DMS114 treated with DMSO at 0.1 percent for 48 hours (cell line): ENCODE data around the gene NF2.

Experiments
- DNase-seq: peaks from one replicate; lab custom pipeline; 2025; ENCODE audit not compliant: unreplicated experiment; lab: John Stamatoyannopoulos, UW

The NF2 gene

GRCh38 chr22:29701155-29701999 lies 97.9 kb downstream of the NF2 start:
- no peak for DNase-seq

GRCh38 chr22:29702000-29702930 lies 98.8 kb downstream of the NF2 start:
- no peak for DNase-seq

DNA sequence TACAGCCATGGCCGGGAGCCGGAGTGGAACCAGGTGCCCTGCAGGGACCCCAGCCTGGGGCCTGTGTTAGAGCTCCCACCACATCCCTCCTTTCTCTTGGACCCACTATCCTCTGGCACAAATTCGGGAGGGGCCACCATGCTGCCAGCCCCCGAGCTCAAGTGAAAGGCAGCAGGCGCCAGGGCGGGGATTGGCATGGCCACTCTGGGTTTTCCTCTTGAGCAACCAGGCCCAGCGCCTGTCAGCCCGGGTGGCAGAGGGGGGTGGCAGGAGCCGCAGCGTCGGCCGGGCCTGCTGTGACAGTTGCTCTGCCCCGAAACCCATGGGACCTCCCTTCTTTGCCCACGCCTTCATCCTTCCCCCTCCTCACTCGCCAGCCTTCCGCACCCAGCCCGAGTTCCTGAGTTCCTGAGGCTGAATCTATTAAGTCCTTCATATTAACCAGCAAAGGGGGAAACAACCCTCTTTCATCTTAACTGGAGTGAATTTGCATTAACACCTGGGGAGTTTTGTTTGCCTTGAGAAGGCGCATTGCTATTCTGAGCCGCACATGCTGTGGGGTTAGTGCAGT lies 99.6 kb downstream of the NF2 start:
- DNase-seq, result no peak

DNA sequence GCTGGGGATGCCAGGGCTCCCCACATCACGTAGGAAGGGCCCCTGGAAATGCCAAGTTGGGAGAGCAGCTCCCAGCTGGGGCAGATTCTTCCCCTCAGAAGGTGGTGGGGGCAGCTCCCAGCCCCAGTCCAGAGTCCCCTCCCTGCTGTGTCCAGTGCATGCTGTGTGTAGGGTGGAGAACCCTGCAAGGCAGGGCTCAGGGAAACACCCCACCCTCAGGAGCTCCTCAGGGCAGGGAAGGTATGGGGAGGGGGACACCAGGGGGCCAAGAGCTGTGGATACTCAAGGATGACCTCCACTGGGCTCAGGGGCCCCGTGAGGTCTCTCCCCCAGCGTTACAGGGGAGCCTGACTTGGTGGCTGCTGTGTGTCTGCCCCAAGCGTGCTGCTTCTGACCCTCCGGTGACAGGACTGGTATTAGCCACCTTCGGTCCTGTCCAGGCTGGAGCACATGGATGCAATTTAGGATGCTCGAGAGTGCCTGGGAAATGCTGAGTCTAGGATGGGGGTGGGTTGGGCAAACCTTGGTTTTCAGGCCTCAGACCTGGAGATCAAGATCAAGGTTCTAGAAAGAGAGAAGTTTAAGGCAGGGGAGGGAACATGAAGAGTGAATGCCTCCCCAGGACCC lies 100.2 kb downstream of the NF2 start:
- no peak for DNase-seq

GRCh38 chr22:29704528-29705285 lies 101.3 kb downstream of the NF2 start:
- DNase-seq, result no peak

DNA sequence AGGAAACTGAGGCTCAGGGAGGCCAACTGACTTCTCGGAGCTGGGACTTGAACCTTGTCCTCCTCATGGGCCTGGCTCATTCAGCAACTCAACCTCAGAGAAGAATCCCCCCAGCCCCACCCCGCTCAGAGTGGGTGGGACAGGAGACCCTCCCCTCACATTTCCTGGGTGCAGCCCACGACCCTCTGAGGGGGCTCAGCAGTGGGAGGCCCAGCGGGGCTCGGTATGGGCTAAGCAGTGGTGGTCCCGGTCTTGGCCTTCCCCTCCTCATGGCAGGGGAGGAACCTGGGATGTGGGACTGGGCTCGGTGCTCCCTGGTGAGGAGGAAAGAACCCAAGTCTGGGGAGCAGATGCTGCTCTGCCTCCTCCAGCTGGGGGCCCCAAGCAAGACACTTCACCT lies 102.2 kb downstream of the NF2 start:
- no peak for DNase-seq

GRCh38 chr22:29706486-29706885 lies 103.1 kb downstream of the NF2 start:
- DNase-seq, result no peak

- DNase-seq, result no peak
These were observed 103.6 kb downstream of the NF2 start for GRCh38 chr22:29707010-29707409.

GRCh38 chr22:29707471-29707870 lies 104.0 kb downstream of the NF2 start:
- DNase-seq, result no peak

- DNase-seq, result no peak
These were observed 106.8 kb downstream of the NF2 start for GRCh38 chr22:29710193-29710592.

DNA sequence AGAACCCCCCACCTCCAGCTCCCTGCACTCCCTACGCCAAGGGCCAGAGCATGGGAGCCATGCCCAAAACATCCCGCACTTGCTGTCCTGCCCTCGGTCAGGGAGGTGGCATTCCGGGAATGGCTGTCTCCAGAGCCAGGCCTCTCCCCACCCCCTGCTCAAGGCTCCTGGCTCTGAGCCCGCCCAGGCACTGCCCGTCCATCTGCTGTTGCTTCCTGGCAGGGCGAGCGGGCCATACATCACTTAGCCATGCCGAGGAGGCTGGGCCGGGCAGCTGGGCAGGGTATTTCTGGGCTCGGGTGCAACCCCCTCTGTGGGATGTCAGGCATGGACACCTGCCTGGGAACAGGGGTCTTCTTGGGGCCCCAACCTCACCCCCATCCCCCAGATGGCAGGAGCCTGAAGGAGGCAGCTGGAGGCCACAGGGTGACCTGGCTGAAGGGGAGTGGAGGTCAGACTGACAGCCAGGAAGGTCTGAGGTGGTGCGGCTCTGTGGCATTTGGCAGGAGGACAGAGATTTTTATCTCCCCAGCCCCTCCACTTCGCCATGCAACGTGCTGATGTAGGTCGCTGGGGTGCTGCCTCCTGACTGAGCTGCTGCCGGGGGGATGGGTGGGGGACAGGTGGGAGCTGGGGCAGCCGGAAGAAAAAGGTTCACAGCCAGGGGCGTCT lies 107.6 kb downstream of the NF2 start:
- DNase-seq, result no peak

- no peak for DNase-seq
These were observed 108.7 kb downstream of the NF2 start for GRCh38 chr22:29712119-29712518.

- no peak for DNase-seq
These were observed 109.8 kb downstream of the NF2 start for GRCh38 chr22:29713156-29713727.

GRCh38 chr22:29715240-29715639 lies 111.8 kb downstream of the NF2 start:
- DNase-seq, result no peak

DNA sequence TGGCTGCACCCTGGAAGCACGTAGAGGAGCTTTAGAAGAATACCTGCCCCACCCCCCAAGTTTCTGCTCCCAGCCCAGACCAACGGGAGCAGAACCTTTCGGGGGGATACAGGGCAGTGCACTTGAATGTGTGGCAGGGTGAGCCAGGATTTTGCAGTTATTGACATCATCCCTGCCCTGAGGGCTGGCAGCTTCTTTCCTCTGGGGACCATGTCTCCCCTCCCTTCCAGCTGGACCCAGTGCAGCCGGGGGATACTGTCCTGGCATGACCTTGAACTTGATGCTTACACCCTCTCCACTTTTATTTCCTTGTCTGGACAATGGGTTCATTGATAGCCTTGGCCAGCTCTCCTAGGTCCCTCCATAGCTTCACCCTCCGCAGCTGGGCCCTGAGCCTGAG lies 112.3 kb downstream of the NF2 start:
- no peak for DNase-seq

DNA sequence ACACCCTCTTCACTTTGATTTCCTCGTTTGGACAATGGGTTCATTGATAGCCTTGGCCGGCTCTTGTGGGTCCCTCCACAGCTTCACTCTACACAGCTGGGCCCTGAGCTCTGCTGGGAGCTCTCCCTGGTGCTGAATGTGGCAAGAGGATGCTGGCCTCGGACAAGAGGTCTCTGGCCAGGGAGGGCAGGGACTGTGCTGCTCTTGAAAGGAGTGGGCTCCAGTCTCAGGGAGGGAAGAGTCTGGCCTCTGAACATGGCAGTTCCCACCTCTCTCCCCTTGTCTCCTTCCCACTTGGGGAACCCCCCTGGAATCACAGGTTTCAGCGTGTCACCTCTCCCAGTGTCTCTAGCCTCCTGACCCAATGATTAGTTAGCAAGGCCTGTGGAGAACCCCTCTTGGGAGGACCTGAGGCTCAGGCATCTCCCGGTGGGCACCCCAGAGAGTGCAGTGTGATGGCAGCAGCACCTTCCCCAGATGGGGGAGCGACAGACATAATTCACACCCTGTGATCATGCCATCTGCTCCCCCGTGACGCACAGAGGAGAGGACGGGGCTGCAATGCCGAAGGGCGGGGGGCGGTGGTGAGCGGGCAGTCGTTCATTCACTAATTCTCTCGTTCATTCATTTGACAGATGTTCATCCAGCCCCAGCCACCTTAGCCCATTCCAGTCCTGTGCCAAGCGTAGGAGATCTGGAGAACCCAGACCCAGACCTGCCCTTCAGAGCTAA lies 113.5 kb downstream of the NF2 start:
- no peak for DNase-seq

GRCh38 chr22:29717789-29718188 lies 114.4 kb downstream of the NF2 start:
- no peak for DNase-seq

- DNase-seq, result no peak
These were observed 115.8 kb downstream of the NF2 start for GRCh38 chr22:29718949-29719898.
